HG03571 (cell line): ENCODE measurements around the gene REC8.
"Not testable (repeated sequence)": the region's sequence is repeated elsewhere in the genome, so short reads cannot be mapped to it uniquely, and the experiment has no call there.

ENCODE experiments used
- ATAC-seq: cut with Tn5 transposase; IDR thresholded peaks from one replicate; pipeline ENCODE4 v1.9.1; 2021; ENCODE audit not compliant: unreplicated experiment

REC8 gene

DNA sequence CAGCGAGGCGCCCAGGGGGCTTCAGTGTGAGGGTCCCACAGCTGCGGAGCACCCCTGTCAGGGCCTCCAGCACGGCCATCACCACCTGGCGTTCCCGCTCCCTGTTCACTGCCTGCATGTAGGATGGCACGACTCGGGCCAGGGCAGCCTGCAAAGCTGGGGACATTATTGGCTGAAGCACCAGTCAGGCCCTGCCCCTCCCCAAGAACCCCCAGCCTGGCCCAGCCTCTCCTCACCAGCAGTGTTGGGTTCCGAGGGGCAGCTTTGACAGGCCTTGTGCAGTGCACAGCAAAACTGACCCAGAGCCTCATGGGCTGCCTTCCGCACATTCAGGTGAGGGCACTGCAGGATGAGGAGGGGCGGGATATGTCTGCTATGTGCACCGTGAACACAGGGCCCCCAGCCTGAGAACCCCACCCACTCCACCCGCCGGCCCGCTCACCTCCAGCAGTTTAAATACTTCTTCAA, 11.2 kb downstream of the REC8 start:
- ATAC-seq = no peak

DNA sequence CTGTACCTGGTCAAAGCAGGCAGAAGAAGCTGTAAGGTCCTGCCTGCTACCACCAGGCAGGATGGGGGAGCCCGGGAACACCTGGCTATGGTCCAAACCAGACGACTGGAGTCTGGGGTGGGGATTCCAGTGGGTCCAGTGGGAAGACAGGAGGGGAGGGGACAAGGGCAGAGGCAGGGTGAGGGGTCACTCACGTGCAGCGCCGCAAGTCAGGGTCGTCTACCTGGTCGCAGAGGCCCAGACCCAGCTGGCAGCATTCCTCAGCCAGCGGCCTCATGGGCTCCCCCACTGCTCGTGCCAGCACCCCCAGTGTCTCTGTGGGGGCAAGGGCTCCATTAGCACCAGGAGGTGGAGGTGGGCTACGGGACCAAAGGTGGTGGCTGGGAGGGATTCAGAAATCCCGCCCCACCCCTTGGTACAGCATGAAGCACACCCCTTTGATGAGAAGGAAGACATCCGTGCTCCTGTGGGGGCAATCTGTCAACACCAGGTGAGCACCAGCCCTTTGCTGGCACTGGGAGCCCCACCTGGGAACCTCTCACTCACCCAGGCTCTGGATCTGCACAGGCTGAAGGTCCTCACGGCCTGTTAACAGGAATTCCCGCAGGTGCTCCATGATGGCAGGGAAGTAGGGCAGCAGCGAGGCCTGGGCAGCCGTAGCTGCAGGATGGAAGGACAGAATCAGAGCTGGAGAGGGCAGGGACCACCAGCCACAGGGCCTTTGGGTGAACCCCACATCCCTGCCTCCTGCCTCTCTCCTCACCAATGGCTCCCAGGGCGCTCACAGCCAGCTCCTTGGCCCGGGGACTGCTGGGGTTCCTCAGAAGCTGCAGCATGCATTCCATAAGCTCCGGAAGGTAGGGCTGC, 12.5 kb downstream of the REC8 start:
- no peak for ATAC-seq

DNA sequence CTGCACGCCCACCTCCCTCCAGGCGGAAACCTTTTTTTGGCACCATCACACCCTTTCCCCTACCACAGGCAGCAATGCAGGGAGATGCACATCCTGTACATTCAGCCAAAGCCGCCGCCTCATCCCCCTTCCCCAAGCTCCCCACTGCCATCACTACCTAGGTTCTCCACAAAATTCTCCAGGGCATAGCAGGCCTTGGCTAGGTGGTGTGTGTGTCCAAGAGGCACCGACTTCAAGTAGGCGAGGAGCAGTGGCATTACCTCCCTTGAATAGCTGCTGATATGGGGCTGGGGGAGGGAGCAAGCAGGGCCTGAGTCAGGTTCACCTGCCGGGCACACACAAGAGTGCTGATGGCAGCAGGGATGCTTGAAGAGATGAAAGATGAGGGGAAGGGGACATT, 13.1 kb downstream of the REC8 start:
- no peak for ATAC-seq

DNA sequence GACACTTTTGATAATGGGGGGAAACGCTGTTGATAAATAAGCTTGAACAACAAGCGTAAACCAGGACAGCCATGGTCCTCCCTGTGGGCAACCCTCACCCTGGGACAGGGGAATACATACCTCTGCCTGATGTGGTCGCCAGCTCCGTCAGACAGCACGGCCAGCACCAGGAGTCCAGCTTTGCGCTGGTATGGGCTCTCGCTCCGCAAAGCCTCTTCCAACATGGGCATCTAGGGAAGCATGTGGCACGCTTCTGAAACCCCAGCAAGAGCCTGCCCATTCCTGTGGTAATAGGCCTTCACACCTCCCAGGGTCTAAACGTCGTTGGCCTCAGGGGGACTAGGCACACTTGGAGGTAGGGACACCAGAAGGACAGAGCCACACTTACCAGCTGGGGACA, 13.9 kb downstream of the REC8 start:
- ATAC-seq = no peak

DNA sequence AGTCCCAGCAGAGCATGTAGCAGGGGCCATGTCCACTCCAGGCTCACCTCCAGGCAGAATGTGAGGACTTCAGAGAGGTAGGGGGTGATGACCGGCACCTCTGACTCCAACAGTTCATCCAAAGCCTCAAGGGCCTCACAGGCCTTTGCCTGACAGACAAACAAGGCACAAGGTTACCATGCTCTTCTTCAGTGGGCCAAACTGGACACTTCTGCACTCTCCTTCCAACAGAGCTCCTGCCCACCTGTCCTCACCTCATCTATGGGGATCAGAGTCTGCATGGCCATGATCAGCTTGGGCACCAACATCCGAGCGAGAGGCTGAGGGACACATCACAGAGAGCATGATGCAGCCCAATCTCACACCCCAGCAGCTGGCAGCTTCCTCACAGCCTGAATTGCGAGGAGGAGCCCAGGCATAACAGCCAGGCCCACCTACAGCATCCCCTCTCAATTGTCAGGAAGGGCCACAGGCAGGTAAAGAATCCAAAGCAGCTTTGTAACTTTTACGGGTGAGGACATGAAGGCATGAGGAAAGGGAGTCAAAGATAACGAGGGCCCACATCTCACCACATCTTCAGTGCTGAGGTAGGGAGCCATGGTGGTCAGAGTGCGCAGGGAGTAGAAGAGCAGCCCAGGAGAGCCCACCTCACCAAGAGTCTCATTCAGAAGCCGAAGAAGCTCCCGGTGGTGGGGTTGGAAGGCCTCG, 15.1 kb downstream of the REC8 start:
- no peak for ATAC-seq

DNA sequence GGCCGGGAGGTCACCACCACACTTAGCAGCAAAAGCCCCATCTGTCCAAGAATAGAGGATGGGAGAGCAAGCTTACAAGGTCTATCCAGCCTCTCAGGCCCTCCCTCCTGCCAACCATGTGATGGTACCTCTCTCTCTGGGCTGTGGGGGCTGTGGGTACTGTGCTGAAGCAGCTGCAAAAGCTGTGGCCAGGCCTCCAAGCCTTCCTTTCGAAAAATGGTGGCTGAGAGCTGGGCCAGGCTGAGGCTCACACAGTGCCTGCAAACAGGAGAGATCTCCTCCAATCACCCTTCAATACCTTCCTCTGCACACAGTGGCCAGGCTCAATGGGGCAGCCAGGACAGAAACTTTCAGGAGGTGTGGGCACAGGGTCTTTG, 15.6 kb downstream of the REC8 start:
- ATAC-seq = no peak

DNA sequence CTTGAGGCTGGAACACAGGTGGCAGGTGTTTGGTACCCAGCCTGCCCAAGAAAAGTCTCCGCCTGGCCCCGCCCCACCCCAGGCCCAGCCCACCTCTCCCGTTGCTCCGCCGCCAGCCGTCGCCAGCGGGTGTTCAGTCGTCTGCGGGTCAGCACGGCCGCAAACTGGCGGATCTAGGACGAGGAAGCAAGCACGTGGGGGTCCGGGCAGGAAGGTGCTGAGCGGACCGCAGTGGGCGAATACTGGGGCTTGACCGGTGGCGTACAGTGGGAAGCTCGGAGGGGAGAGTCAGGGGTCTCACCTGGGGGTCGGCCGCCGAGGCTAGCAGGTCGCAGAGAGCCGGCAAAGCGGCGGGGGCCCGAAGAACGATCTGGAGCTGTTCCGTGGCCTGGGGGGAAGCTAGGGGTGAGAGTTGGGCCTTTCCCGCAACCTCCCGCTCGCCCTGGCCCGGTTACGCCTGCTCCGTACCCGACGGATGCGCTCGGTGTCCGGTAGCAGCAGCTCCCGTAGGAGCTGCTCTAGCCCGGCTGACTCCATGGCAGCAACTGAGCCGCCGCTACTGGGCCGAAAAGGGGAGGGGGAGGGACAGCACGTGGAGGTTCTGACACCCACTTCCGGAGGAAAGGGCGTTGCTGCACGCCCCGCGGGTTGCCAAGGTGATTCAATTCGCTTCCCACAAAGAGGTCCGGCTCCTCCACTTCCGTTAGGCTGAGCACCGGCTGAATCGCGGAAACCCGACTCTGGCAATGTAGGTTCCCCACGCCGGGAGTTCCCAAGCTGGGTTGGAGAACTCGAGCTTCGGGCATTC, 16.6 kb downstream of the REC8 start, which contains the start of gene IPO4:
IPO4 (minus strand) TSS at position 566 of the 808 bp plus-strand sequence; CDS start at position 537, 29 bp downstream.
- peak; percentile 82 for ATAC-seq

DNA sequence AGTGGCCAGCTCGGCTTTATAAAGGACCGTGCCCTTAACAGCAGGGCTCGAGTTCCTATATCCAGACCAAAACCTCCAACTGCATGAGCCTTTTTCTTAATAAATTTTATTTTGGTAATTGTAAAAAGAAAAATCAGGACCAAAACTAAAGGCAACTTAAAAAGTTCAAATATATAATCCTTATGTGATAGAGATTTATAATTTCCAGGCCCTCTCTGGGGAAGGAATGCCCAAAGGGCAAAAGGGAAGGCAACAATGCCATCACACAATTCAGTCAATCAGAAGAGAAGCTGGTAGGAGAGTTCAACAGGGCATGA, 17.1 kb downstream of the REC8 start:
- no peak for ATAC-seq

DNA sequence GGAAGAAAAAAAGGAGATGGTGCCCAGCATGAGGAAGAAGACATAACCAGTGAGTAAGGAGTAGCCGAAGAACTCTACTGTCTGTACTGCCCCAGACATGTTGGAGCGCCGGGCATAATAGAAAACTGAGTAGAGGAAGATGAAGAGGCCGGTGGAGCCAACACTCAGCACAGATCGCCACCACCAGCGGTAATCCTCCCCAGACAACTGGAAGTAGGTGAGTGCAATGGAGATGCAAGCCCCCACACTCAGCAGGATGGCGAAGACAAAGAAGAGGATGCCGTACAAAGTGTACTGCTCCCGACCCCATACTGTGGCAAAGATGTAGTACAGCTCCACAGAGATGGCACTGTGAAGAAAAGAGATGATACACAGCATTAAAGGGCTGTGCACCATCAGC, 17.6 kb downstream of the REC8 start:
- ATAC-seq = no peak

DNA sequence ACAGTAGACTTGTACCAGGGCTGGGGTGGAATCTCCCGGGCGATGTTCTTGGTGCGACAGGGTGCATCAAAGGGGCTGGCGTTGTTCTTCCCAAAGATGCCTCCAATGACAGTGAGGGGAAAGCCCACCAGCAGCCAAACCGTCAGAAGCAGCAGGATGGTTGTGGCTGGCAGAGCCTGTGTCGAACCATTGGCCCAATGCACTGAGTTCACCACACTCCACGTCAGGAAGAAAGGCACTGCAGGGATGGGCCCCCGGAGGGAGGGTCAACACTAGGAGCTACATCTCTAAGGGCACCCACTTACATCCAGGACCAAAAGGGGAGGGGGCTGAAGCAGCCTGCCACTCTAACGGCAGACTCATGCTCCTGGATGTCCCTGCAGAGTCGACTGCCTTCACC, 18.5 kb downstream of the REC8 start:
- ATAC-seq = no peak

DNA sequence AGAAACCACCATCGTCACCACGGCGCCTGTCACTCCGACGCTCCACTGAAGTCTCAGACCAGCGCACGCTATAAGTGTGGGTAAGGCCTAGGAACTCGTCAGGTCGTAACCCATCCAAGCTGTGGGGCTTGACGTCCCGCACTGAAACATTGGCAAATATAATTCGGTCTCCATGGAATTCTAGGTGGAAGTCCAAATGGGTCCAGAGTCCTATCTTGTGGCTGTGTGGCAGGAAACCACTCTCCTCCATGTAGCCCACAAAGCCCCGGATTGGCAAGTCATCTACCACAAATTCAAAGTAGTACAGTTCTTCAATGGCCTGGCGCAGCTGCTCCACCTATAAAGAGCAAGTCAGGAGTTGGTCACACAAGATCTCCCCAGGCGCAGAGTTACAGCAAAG, 21.1 kb downstream of the REC8 start:
- no peak for ATAC-seq

DNA sequence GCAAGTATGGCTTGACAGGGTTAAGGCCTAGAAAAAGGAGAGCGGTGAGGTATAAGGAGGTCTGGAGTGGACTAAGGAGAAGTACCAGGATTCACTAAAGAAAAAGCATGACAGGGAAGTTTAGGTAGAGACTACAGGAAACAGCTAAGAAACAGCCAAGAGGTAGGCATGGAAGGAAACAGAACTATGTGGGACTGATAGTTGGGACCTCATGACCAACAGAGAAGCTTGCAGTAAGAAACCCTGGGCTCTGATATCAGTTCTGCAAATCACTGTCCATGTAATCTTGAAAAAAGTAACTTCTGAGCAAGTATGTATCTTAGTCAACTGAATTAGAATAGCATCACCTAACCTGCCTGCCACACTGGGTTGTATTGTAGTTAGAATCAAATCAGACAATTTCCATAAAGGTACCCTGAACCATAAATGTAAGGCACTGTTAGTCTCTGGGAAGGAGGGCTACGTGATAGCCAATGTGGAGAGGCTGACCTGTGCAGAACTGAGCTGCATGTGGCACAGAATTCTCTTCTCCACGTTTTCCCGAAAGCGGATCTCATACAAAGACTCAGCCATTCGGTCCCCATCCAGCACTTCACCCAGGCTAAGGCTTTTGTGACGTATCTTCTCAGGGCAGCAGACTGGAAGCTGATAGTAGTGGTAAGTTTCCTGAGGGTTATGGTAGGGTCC, 22.4 kb downstream of the REC8 start:
- ATAC-seq = no peak

DNA sequence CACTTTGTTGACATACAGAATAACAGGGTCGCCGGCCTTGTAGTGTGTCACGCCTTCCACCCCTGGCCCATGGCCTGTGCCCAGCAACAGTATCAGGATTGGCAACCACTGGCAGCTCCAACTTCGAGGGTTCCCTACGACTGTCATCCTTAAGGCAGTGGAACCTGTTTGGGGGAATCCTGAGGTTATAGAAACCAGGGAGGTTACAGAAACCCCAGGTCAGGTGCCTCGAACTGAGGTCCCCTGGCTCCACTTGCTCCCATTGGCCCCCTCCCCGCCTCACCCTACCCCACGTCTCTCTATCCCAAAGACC, 22.9 kb downstream of the REC8 start:
- no peak for ATAC-seq

DNA sequence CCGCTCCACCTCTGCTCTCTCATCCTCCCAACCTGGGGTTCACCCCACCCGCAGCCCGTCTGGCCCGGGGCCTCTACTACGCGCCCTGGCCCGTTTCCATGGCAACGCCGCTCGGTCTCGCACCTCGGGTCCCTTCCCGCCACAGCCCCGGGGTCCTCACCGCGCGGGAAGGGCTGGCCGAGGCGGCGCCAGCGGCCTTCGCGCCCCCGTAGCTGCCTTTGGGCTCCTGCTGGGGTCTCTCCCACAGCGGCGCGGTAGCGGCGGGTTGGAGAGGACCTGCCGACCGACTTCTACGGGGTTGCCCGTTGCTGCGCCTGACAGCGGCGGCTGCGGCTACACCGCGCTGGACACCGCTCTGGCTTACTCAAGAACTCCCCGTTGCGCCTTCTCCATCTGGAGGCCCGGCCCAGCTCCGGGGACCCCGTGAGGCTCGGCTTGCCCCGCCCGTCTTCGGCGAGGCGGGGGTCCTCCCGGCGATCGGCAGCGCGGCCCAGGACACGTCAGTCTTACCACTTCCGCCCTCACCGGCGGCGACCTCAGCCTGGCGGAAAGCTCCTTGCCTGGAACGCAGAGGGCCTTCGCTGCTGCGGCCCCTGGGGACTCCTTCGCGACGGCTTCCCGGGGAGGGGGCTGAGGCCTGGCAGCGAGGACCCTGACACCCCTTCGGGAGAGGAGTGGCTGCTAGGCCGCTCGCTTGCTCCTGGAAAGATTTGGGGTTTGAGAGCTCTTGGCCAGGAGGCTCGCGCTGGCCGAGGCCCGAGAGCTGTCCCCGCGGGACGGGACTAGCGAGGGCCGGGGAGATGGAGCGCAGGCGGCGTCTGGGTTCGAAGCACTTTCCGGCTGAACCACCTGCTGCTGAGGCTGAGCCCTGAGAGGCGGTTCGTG, 23.5 kb downstream of the REC8 start, which contains the start of gene TM9SF1:
TM9SF1 (minus strand) TSS at position 256 of the 885 bp plus-strand sequence. CDS start 422 bp downstream, outside the sequence.
- ATAC-seq = peak; percentile 75

DNA sequence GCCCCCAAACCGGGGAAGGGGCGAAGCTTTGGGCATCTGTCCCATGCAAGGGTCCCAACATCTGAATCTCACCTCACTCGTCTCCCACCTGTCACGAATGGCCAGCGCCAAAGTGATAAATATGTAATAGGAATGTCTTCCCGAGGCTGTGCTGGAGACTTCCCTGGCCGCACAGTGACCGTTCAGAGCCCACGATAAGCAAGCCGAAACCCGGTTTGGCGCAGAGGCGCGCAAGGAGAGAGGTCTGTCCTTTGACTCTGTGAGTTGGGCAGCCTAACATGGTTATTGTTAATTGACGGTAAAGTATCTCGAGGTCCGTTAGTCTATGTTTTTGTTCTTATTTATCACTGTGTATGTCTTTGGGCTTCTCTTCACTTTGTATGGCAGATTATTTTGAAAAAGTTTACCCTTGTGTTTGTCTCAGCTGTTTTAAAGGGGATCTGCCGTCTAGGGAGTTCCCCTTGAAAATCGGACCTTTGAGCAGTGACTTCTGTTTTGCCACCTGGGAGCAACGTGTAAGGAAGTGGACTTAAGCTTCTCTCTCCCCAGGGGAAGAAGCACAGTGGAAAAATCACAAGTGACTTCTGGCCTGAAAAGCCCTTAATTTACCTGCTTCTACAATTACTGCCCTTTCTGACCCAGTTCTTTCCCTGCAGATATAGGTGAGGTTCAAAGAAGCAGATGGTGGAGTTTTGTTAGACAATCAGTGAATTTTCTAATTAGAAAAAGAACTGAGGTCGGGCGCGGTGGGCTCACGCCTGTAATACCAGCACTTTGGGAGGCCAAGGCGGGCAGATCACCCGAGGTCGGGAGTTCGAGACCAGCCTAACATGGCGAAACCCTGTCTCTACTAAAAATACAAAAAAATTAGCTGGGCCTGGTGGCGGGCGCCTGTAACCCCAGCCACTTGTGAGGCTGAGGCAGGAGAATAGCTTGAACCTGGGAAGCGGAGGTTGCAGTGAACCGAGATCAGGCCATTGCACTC, 24.5 kb downstream of the REC8 start:
- ATAC-seq = no peak

DNA sequence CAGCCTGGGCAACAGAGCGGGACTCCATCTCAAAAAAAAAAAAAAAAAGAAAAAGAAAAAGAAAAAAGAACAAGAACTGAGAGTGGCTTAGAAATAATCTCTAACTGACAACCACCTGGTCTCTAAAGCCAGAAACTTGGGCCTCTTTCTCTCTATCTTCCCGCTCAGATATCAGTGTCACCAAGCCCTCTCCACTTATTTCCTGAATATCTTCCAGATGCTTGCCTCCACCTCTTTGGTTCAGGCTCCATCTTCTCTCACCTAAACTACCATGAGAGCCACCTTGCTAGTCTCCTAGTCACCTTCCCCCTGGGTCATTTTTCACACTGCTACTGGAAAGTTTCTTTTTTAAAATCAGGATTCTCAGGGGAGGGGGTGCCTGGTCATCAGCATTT, 25.2 kb downstream of the REC8 start:
- no peak for ATAC-seq

DNA sequence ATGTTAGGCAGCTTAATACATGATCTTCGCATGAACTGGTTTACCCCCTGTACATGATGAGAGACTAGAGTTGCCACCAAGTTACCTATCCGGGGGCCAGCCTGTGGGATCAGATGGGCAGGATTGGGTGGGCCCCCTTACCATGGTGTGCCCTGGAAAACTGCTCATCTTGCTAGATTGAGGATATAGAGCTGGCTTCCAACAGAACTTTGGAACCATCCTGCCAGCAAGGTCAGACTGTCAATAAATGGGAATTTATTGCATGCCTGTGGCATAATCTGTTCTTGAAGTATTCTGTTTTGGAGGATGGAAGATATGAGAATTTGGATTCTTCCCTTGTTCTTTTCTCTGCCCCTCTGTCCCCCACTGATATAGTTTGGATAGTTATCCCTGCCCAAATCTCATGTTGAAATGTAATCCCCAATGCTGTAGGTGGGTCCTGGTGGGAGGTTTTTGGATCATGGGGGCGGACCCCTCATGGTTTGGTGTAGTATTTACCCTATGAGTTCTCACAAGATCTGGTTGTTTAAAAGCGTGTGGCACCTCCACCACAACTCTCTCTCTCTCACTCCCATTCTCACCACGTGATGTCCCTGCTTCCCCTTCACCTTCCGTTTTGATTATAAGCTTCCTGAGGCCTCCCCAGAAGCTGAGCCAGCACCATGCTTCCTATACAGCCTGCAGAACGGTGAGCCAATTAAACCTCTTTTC, 27.1 kb downstream of the REC8 start:
- ATAC-seq = no peak

DNA sequence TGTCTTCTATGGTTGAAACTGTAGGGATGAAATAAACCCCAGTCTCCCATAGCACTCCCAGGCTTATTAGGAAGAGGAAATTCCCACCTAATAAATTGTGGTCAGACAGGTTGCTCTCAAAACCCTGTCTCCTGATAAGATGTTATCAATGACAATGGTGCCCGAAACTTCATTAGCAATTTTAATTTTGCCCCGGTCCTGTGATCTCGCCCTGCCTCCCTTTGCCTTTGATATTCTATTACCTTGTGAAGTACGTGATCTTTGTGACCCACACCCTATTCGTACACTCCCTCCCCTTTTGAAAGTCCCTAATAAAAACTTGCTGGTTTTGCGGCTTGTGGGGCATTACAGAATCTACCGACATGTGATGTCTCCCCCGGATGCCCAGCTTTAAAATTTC, 30.7 kb downstream of the REC8 start:
- not testable (repeated sequence) for ATAC-seq
